Small intestine (tissue), 7 donors: ENCODE measurements around the gene HBEGF. TPM values are rescaled to one million over a fixed set of nuclear protein-coding genes. Genes with fewer than 3 reads are reported as not detected.

Source experiments
- DNase-seq, 2 donors: peaks; one replicate each; pipeline versions ENCODE4 v3.0.0 to v3.0.0-alpha.2; 2013
- FAIRE-seq: peaks from 2 replicates; lab custom pipeline; 2012; peaks lifted over from hg19 to GRCh38; lab: Jason Lieb, UNC
- H3K27ac ChIP-seq, 3 donors: one replicate each; pipeline ENCODE4 v1.5.1; 2013; ENCODE audit warnings: low read length in 2 of 3, mild to moderate bottlenecking in 2 of 3, control low read depth in 1 of 3, inconsistent platforms in 1 of 3, low read depth in 1 of 3, moderate library complexity in 1 of 3
- H3K27me3 ChIP-seq, 3 donors: one replicate each; pipeline ENCODE4 v1.6.1; 2013; ENCODE audit warnings: low read length in 3 of 3, inconsistent platforms in 1 of 3; ENCODE audit not compliant: control insufficient read depth in 3 of 3, insufficient read depth in 3 of 3
- H3K36me3 ChIP-seq, 3 donors: one replicate each; pipeline ENCODE4 v1.6.1; 2013; ENCODE audit warnings: low read length in 3 of 3, inconsistent platforms in 1 of 3, low read depth in 1 of 3, mild to moderate bottlenecking in 1 of 3, moderate library complexity in 1 of 3; ENCODE audit not compliant: control insufficient read depth in 3 of 3, insufficient read depth in 2 of 3
- H3K4me1 ChIP-seq, 3 donors: one replicate each; pipeline ENCODE4 v1.6.1; 2013; ENCODE audit warnings: low read length in 2 of 3, inconsistent platforms in 1 of 3, low read depth in 1 of 3, mild to moderate bottlenecking in 1 of 3, moderate library complexity in 1 of 3; ENCODE audit not compliant: control insufficient read depth in 3 of 3, insufficient read depth in 2 of 3
- H3K4me3 ChIP-seq, 3 donors: one replicate each; pipeline ENCODE4 v1.5.1; 2013; ENCODE audit warnings: low read length in 3 of 3, control low read depth in 1 of 3, inconsistent platforms in 1 of 3, low read depth in 1 of 3, mild to moderate bottlenecking in 1 of 3, moderate library complexity in 1 of 3
- H3K9me3 ChIP-seq, 2 donors: one replicate each; pipeline ENCODE4 v1.6.1; 2013; ENCODE audit warnings: low read depth in 1 of 2, low read length in 1 of 2; ENCODE audit not compliant: control insufficient read depth in 2 of 2, insufficient read depth in 1 of 2
- WGBS, 3 donors: extraction: QIAGEN DNeasy Blood & Tissue Kit; methylation state at CpG; one replicate each; pipeline ENCODE4 v1.1.7; 2013; 5-methylcytosine and 5-hydroxymethylcytosine counted together
- polyA plus RNA-seq, 4 donors: library from polyadenylated mRNA; stranded (reverse) in 3 of 4; unstranded in 1 of 4; fragments of 200-250 nt in 3 of 4; fragments of 120-200 nt in 1 of 4; gene quantifications; one replicate each; pipeline versions ENCODE4 v1.2.1 to v1.2.3, GENCODE V29; 2013
- donor health status: healthy with polysubstance abuse.
- donor health status: control.
- donor health status: control.
- donor health status: Bipolar disorder and iron deficiency.
- donor health status: healthy.

Gene HBEGF
- polyA plus RNA-seq, 4 donors: 2.1 to 18.1 (median 13.8) TPM

GRCh38 chr5:140381972-140382371 lies 35.6 kb upstream of the HBEGF start:
- Histone ChIP-seq H3K4me3 (no peak overlapping the region), H3K36me3 (no peaks in the 10 kb centered on the region), H3K4me1 (peaks cover 0 to 4% (median 3%) of the 10 kb centered on the region in 3 donors), H3K27ac (no peak overlapping the region), H3K27me3 (no peaks in the 10 kb centered on the region), H3K9me3 (peaks cover 0 to 4% of the 10 kb centered on the region in 2 donors)
- DNase-seq (no peak), FAIRE-seq (no peak)
- 92 to 100% (median 93%) methylated on average over 1 of the region's 1 CpG for WGBS, 3 donors

DNA sequence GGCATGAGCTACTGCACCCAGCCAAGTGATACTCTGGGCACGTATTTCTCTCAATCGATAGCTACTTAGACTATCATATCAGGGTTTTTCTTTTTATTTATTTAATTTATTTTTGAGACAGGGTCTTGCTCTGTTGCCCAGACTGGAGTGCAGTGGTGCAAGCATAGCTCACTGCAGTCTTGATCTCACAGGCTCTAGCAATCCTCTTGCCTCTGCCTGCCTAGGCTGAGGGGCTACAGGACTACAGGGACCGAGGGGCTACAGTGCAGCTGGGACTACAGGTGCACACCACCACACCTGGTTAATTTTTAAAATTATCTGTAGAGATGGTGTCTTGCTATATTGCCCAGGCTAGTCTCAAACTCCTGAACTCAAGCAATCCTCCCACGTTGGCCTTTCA lies 34.9 kb upstream of the HBEGF start:
- no peak for FAIRE-seq
- WGBS, 3 donors: 89 to 91% (median 91%) methylated on average over 4 of the region's 4 CpGs

DNA sequence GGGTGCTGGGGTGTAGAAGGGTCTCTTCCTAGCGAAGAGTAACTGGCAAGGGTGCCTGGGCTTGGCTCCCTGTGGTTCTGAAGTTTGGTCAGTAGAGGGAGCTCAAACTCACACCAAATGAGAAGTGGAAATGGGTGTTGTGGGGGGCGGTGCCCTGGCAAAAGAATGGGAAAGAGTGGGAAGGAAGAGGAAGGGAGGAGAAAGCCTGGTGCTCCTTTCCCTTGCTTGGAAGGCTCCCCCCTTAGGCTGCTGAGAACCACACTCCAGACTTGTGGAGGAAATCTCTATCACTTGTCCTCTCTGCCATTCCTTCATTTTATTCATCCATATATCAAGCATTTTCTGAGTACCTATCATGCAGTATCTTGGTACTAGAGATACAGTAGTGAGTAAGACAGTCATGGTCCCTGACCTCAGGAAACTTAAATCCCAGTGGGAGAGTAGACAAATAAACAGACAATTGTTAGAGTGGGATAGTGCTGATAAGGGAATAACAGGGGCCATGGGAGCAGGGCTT lies 26.6 kb upstream of the HBEGF start:
- no peak for FAIRE-seq
- Histone ChIP-seq H3K4me3 (no peak overlapping the region), H3K9me3 (no peaks in the 10 kb centered on the region), H3K27ac (no peak overlapping the region), H3K36me3 (no peaks in the 10 kb centered on the region), H3K4me1 (peaks cover 0 to 4% (median 0%) of the 10 kb centered on the region in 3 donors), H3K27me3 (no peaks in the 10 kb centered on the region)
- peak; percentile 74 to 76 for DNase-seq
- WGBS, 3 donors: 11 to 16% (median 13%) methylated on average over 2 of the region's 2 CpGs

More for the DNA sequence above, 34.9 kb upstream of the HBEGF start:
- Histone ChIP-seq H3K27me3 (no peaks in the 10 kb centered on the region), H3K4me1 (peaks cover 0 to 4% (median 3%) of the 10 kb centered on the region in 3 donors), H3K27ac (no peak overlapping the region), H3K36me3 (no peaks in the 10 kb centered on the region), H3K9me3 (peaks cover 0 to 4% of the 10 kb centered on the region in 2 donors), H3K4me3 (no peak overlapping the region)
- no peak for DNase-seq

DNA sequence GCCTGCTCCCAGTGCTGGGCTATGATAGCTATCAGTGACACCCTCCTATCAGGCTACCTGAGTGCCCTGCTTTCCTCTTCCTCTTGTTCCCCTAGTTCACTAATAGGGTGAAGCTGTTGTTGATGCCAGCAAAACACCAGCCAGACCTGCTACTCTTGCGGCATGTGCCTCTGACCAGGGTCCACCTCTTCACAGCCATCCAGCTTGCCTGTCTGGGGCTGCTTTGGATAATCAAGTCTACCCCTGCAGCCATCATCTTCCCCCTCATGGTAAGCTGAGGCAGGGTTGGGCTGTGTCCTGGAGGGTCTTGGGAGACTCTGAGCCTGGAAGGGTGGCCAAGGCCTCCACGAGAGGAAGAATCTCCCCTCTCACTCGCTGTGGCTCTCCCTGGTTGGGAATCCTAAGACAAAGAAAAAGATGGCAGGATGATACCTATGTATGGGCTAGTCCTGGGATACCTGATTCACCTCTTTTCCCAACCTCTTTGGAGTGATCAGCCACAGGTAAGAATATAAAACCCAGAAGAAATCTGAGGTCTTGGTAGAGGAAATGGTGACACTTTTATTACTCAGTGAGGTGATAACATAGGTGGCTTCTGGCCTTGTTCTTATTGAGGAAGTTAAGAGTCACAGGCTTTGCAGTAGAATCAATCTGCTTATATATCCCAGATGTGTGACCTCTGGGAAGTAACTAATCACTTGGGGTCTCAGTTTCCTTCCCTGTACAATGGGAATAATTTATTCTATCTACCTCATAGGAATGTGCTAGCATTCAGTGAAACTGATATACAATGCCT lies 25.2 kb upstream of the HBEGF start:
- 89 to 93% (median 90%) methylated on average over 3 of the region's 3 CpGs for WGBS, 3 donors
- DNase-seq (peak; percentile 2 to 44), FAIRE-seq (no peak)
- Histone ChIP-seq H3K9me3 (no peaks in the 10 kb centered on the region), H3K36me3 (no peaks in the 10 kb centered on the region), H3K27me3 (no peaks in the 10 kb centered on the region), H3K4me1 (peaks cover 0 to 4% (median 0%) of the 10 kb centered on the region in 3 donors), H3K27ac (no peak overlapping the region), H3K4me3 (no peak overlapping the region)

DNA sequence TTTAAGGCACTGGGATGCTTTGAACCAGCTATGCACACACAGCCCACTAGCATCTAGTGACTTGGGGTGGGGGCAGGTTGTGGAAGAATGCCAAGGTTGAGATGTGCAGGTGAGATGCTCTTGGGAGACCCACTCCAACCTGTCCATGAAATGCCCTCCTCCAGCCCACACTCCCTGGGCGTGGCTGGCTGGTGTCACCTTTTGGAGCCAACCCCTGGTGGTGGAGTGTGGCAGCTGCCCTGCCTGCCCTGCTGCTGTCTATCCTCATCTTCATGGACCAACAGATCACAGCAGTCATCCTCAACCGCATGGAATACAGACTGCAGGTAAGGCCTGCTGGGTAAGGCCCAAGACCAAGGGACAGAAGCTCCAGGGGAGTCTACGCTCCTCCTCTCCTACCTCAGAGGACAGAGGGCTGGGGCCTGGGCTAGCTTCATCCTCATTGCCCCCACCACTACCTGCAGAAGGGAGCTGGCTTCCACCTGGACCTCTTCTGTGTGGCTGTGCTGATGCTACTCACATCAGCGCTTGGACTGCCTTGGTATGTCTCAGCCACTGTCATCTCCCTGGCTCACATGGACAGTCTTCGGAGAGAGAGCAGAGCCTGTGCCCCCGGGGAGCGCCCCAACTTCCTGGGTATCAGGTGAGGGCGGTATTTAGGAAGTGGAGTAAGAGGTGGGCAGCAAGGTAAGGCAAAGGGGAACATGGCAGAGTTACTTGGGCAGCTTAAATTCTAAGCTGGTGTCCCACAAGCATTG lies 21.0 kb upstream of the HBEGF start:
- Histone ChIP-seq H3K4me1 (peaks cover 0 to 8% (median 0%) of the 10 kb centered on the region in 3 donors), H3K4me3 (no peak overlapping the region), H3K27me3 (no peaks in the 10 kb centered on the region), H3K36me3 (no peaks in the 10 kb centered on the region), H3K27ac (no peak overlapping the region), H3K9me3 (no peaks in the 10 kb centered on the region)
- DNase-seq: no peak
- WGBS, 3 donors: 87 to 95% (median 91%) methylated on average over 8 of the region's 8 CpGs
- FAIRE-seq: no peak

- Histone ChIP-seq H3K9me3 (no peaks in the 10 kb centered on the region), H3K4me1 (peaks cover 0 to 8% (median 0%) of the 10 kb centered on the region in 3 donors), H3K36me3 (no peaks in the 10 kb centered on the region), H3K27me3 (no peaks in the 10 kb centered on the region), H3K27ac (no peak overlapping the region), H3K4me3 (no peak overlapping the region)
- no peak for DNase-seq
- WGBS, 3 donors: 51 to 78% (median 66%) methylated on average over 7 of the region's 7 CpGs
- no peak for FAIRE-seq
These were observed 20.3 kb upstream of the HBEGF start for GRCh38 chr5:140366589-140367255.

GRCh38 chr5:140365941-140366340 lies 19.5 kb upstream of the HBEGF start:
- no peaks in the 10 kb centered on the region for H3K27me3 ChIP-seq
- H3K9me3 ChIP-seq: no peaks in the 10 kb centered on the region
- no peaks in the 10 kb centered on the region for H3K36me3 ChIP-seq
- DNase-seq: no peak
- no peak overlapping the region for H3K27ac ChIP-seq
- FAIRE-seq: no peak
- 90 to 99% (median 94%) methylated on average over 4 of the region's 4 CpGs for WGBS, 3 donors
- no peak overlapping the region for H3K4me3 ChIP-seq
- peaks cover 0 to 8% (median 0%) of the 10 kb centered on the region in 3 donors for H3K4me1 ChIP-seq

DNA sequence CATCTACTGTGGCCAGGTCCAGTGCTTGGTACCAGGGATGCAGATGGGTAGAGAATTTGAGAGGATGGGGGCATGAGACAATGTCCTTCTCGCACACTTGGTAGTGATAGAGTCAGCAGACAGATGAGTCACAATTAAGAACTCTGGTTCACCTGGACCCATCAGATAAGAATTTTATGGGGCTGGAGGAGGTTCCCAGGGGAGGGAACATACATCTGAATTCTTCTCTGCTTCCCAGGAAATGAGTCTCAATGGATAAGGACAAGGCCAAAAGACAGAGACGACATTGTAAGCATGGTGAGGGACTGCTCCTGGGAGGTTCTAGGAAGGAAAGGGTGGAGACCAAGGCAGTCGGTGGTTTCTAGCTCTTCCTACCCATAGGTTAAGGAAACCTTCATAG lies 18.9 kb upstream of the HBEGF start:
- FAIRE-seq (no peak), DNase-seq (no peak)
- Histone ChIP-seq H3K9me3 (no peaks in the 10 kb centered on the region), H3K27ac (no peak overlapping the region), H3K36me3 (no peaks in the 10 kb centered on the region), H3K4me1 (peaks cover 0 to 8% (median 0%) of the 10 kb centered on the region in 3 donors), H3K27me3 (no peaks in the 10 kb centered on the region), H3K4me3 (no peak overlapping the region)
- 27 to 60% (median 52%) methylated on average over 3 of the region's 3 CpGs for WGBS, 3 donors
